Liver (tissue), 9 donors: Measurements from ENCODE around the gene NRG3. TPM values are rescaled to one million over a fixed set of nuclear protein-coding genes. Genes with fewer than 3 reads are reported as not detected.

Source experiments
- DNase-seq: peaks from one replicate; pipeline ENCODE4 v3.0.0-alpha.2; 2017; ENCODE audit warnings: low spot score
- H3K27ac ChIP-seq, 2 donors: one replicate each; pipeline ENCODE4 v1.7.0; 2013; ENCODE audit warnings: inconsistent platforms in 2 of 2, low read length in 2 of 2, control low read depth in 1 of 2, low read depth in 1 of 2, mild to moderate bottlenecking in 1 of 2
- H3K27me3 ChIP-seq, 4 donors: one replicate each; pipeline versions ENCODE4 v1.6.1 to v1.7.0; 2013; ENCODE audit warnings: low read length in 3 of 4, inconsistent platforms in 1 of 4, mild to moderate bottlenecking in 1 of 4, moderate library complexity in 1 of 4; ENCODE audit not compliant: control insufficient read depth in 4 of 4, insufficient read depth in 4 of 4
- H3K36me3 ChIP-seq, 4 donors: one replicate each; pipeline versions ENCODE4 v1.6.1 to v1.7.0; 2013; ENCODE audit warnings: low read length in 3 of 4, mild to moderate bottlenecking in 3 of 4, low read depth in 1 of 4, moderate library complexity in 1 of 4; ENCODE audit not compliant: control insufficient read depth in 4 of 4, insufficient read depth in 3 of 4
- H3K4me1 ChIP-seq, 4 donors: one replicate each; pipeline versions ENCODE4 v1.6.1 to v1.7.0; 2013; ENCODE audit warnings: low read length in 3 of 4, mild to moderate bottlenecking in 3 of 4, moderate library complexity in 1 of 4; ENCODE audit not compliant: control insufficient read depth in 4 of 4, insufficient read depth in 4 of 4
- H3K4me3 ChIP-seq, 3 donors: one replicate each; pipeline versions ENCODE4 v1.6.1 to v1.7.0; 2013; ENCODE audit warnings: low read length in 3 of 3, control low read depth in 1 of 3, low read depth in 1 of 3, mild to moderate bottlenecking in 1 of 3
- H3K9ac ChIP-seq, 2 donors: one replicate each; pipeline ENCODE4 v1.7.0; 2013; ENCODE audit warnings: low read length in 2 of 2, mild to moderate bottlenecking in 2 of 2, moderate library complexity in 2 of 2, control low read depth in 1 of 2, low read depth in 1 of 2
- H3K9me3 ChIP-seq, 4 donors: one replicate each; pipeline versions ENCODE4 v1.6.1 to v1.7.0; 2013; ENCODE audit warnings: low read length in 3 of 4; ENCODE audit not compliant: control insufficient read depth in 4 of 4
- ATF3 ChIP-seq: IDR thresholded peaks from 2 replicates; pipeline ENCODE4 v1.6.1; 2016; ENCODE audit warnings: antibody characterized with exemption
- CTCF ChIP-seq: fragments of 150-350 bp; IDR thresholded peaks from 2 replicates; pipeline ENCODE4 v1.5.1; 2017; ENCODE audit warnings: improper control_type of control experiment, low read depth, low read length; ENCODE audit not compliant: missing input control
- EGR1 ChIP-seq, 2 donors: IDR thresholded peaks; 2 replicates each; pipeline ENCODE4 v1.6.1; 2016 to 2018; ENCODE audit warnings: antibody characterized with exemption in 2 of 2, low read depth in 2 of 2
- FOXA1 ChIP-seq: IDR thresholded peaks from 2 replicates; pipeline ENCODE4 v1.6.1; 2016; ENCODE audit warnings: antibody characterized with exemption
- FOXA2 ChIP-seq: IDR thresholded peaks from 2 replicates; pipeline ENCODE4 v1.6.1; 2016; ENCODE audit warnings: antibody characterized with exemption
- GABPA ChIP-seq, 2 donors: IDR thresholded peaks in 1 of 2; conservative IDR thresholded peaks in 1 of 2; 2 replicates each; pipeline ENCODE4 v1.6.1; 2016; ENCODE audit warnings: antibody characterized with exemption in 2 of 2, mild to moderate bottlenecking in 1 of 2, moderate library complexity in 1 of 2
- HNF4A ChIP-seq, 2 donors: conservative IDR thresholded peaks; 2 replicates each; pipeline ENCODE4 v1.6.1; 2016; ENCODE audit warnings: antibody characterized with exemption in 2 of 2, mild to moderate bottlenecking in 2 of 2
- JUND ChIP-seq, 2 donors: IDR thresholded peaks; 2 replicates each; pipeline ENCODE4 v1.6.1; 2016; ENCODE audit warnings: antibody characterized with exemption in 2 of 2
- MAX ChIP-seq: IDR thresholded peaks from 2 replicates; pipeline ENCODE4 v1.6.1; 2016; ENCODE audit warnings: antibody characterized with exemption
- NR2F2 ChIP-seq: IDR thresholded peaks from 2 replicates; pipeline ENCODE4 v1.6.1; 2016; ENCODE audit warnings: antibody characterized with exemption
- RAD21 ChIP-seq, 2 donors: IDR thresholded peaks; 2 replicates each; pipeline ENCODE4 v1.6.1; 2016; ENCODE audit warnings: antibody characterized with exemption in 2 of 2, mild to moderate bottlenecking in 2 of 2
- RXRA ChIP-seq, 2 donors: IDR thresholded peaks; 2 replicates each; pipeline ENCODE4 v1.6.1; 2017 to 2018; ENCODE audit warnings: antibody characterized with exemption in 2 of 2, mild to moderate bottlenecking in 1 of 2
- SP1 ChIP-seq: IDR thresholded peaks from 2 replicates; pipeline ENCODE4 v1.6.1; 2018; ENCODE audit warnings: antibody characterized with exemption, mild to moderate bottlenecking
- TAF1 ChIP-seq: conservative IDR thresholded peaks from 2 replicates; pipeline ENCODE4 v1.6.1; 2016; ENCODE audit warnings: antibody characterized with exemption, mild to moderate bottlenecking
- YY1 ChIP-seq: IDR thresholded peaks from 2 replicates; pipeline ENCODE4 v1.6.1; 2016; ENCODE audit warnings: antibody characterized with exemption, mild to moderate bottlenecking
- ZBTB33 ChIP-seq: IDR thresholded peaks from 2 replicates; pipeline ENCODE4 v1.6.1; 2016; ENCODE audit warnings: antibody characterized with exemption
- WGBS: extraction: QIAGEN DNeasy Blood & Tissue Kit; methylation state at CpG from one replicate; pipeline ENCODE4 v1.1.7; 2013; 5-methylcytosine and 5-hydroxymethylcytosine counted together
- polyA plus RNA-seq, 2 donors: library from polyadenylated mRNA; stranded (reverse) in 1 of 2; unstranded in 1 of 2; fragments of 200-250 nt in 1 of 2; fragments of >200 nt in 1 of 2; fragmentation: Nextera tagmentation in 1 of 2; extraction: Ambion mirVana in 1 of 2; gene quantifications; one replicate each; pipeline versions ENCODE4 v1.2.1 to v1.2.3, GENCODE V29; 2013 to 2015
- total RNA-seq, 2 donors: library from RNA; depleted of rRNA; stranded (reverse); fragments of >200 nt; gene quantifications; one replicate each; pipeline ENCODE4 v1.2.3, GENCODE V29; 2014
- TF ChIP-seq, protein P1 (sequence below): IDR thresholded peaks from 2 replicates; pipeline ENCODE4 v1.6.1; 2016; ENCODE audit warnings: antibody characterized with exemption, mild to moderate bottlenecking
- donor health status: healthy.
- donor health status: healthy.
- donor health status: healthy.
- donor health status: healthy.
- donor health status: healthy.

The NRG3 gene
- total and polyA plus RNA-seq, 4 donors, result 0.24 to 3.7 (median 0.38) TPM

GRCh38 chr10:82477776-82478175 lies 602.8 kb downstream of the NRG3 start:
- WGBS, result 67% methylated on average over 4 of the region's 4 CpGs
- no peaks in the 10 kb centered on the region for H3K4me1 ChIP-seq

DNA sequence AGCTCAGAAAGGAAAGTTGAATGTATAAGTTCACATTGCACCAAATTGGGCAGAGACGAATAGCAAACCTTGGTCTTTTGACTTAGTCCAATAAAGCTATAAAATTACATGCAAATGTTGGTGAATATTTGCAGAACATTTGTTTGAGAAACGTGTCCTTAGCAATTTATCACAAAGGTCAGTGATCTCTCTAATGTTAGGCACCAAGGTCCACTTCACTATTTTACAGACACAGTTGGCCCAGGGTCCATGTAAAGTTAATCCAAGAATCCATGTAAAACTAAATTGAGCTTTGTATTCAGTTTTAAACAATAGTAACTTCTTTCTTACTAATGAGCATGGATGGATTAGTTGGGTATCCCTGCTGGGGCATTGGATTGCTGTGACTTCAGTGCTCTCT lies 617.7 kb downstream of the NRG3 start:
- Histone ChIP-seq H3K4me1 (peaks cover 0 to 5% (median 0%) of the 10 kb centered on the region in 4 donors), H3K9me3 (peaks cover 0 to 1% (median 0%) of the 10 kb centered on the region in 4 donors), H3K27ac (no peak overlapping the region), H3K4me3 (no peak overlapping the region), H3K9ac (no peak overlapping the region), H3K36me3 (no peaks in the 10 kb centered on the region), H3K27me3 (no peaks in the 10 kb centered on the region)
- no peak for DNase-seq
- TF ChIP-seq HNF4A (conservative IDR thresholded peaks at IDR 0.05) (peak in 1 of 2 donors; percentile 57), FOXA2 (no peak), MAX (no peak), NR2F2 (no peak), ZBTB33 (no peak), SP1 (no peak), RXRA (IDR thresholded peaks at IDR 0.05) (peak in 1 of 2 donors; percentile 36), TAF1 (no peak)
- 33% methylated on average over 2 of the region's 2 CpGs for WGBS

More at GRCh38 chr10:82477776-82478175, 602.8 kb downstream of the NRG3 start:
- Histone ChIP-seq H3K36me3 (no peaks in the 10 kb centered on the region), H3K4me3 (no peak overlapping the region), H3K27ac (no peak overlapping the region), H3K9me3 (no peaks in the 10 kb centered on the region), H3K27me3 (no peaks in the 10 kb centered on the region), H3K9ac (no peak overlapping the region)
- no peak for DNase-seq
- TF ChIP-seq EGR1 (IDR thresholded peaks at IDR 0.05; ENCODE audit: low read depth in 2 of 2) (no peak), ATF3 (no peak), NR2F2 (no peak), CTCF (no peak), YY1 (no peak), FOXA2 (no peak), GABPA (IDR thresholded peaks at IDR 0.05 in 1 of 2, conservative IDR thresholded peaks at IDR 0.05 in 1 of 2) (no peak), RAD21 (IDR thresholded peaks at IDR 0.05) (no peak), JUND (IDR thresholded peaks at IDR 0.05) (no peak), FOXA1 (no peak), RXRA (IDR thresholded peaks at IDR 0.05) (no peak)
- TF ChIP-seq, protein P1, sequence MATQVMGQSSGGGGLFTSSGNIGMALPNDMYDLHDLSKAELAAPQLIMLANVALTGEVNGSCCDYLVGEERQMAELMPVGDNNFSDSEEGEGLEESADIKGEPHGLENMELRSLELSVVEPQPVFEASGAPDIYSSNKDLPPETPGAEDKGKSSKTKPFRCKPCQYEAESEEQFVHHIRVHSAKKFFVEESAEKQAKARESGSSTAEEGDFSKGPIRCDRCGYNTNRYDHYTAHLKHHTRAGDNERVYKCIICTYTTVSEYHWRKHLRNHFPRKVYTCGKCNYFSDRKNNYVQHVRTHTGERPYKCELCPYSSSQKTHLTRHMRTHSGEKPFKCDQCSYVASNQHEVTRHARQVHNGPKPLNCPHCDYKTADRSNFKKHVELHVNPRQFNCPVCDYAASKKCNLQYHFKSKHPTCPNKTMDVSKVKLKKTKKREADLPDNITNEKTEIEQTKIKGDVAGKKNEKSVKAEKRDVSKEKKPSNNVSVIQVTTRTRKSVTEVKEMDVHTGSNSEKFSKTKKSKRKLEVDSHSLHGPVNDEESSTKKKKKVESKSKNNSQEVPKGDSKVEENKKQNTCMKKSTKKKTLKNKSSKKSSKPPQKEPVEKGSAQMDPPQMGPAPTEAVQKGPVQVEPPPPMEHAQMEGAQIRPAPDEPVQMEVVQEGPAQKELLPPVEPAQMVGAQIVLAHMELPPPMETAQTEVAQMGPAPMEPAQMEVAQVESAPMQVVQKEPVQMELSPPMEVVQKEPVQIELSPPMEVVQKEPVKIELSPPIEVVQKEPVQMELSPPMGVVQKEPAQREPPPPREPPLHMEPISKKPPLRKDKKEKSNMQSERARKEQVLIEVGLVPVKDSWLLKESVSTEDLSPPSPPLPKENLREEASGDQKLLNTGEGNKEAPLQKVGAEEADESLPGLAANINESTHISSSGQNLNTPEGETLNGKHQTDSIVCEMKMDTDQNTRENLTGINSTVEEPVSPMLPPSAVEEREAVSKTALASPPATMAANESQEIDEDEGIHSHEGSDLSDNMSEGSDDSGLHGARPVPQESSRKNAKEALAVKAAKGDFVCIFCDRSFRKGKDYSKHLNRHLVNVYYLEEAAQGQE, result no peak
